Activated CD8-positive, alpha-beta T cell treated with anti-CD3 and anti-CD28 coated beads for 36 hours (primary cell): ENCODE results near the gene IKZF1. TPM values are rescaled to one million over a fixed set of nuclear protein-coding genes. Genes with fewer than 3 reads are reported as not detected.

Experiments used
- ATAC-seq: fragments of 200-7000 bp; cut with Tn5 transposase; one replicate; pipeline ENCODE4 v1.10.0; 2021; ENCODE audit warnings: mild to moderate bottlenecking, moderate library complexity
- CTCF ChIA-PET: fragments of 350-600 bp; sonication (Branson Sonifier 250); formaldehyde crosslinking; loops from one replicate; lab custom pipeline; 2021; ENCODE audit warnings: antibody characterized with exemption; lab: Charles Lee
- POLR2A ChIA-PET: fragments of 350-600 bp; sonication (Branson Sonifier 250); formaldehyde crosslinking; loops from one replicate; lab custom pipeline; 2021; ENCODE audit warnings: antibody characterized with exemption; lab: Charles Lee
- DNase-seq: peaks from one replicate; pipeline ENCODE4 v3.0.0-alpha.2; 2020
- H3K27ac Mint-ChIP-seq: one replicate; pipeline ENCODE4 v1.8.0; 2021; ENCODE audit warnings: mild to moderate bottlenecking, mixed read lengths
- H3K27me3 Mint-ChIP-seq: one replicate; pipeline ENCODE4 v1.8.0; 2021; ENCODE audit warnings: mixed read lengths
- H3K36me3 Mint-ChIP-seq: one replicate; pipeline ENCODE4 v1.8.0; 2021; ENCODE audit warnings: low read depth, mixed read lengths
- H3K4me1 Mint-ChIP-seq: one replicate; pipeline ENCODE4 v1.8.0; 2021; ENCODE audit warnings: low read depth, mixed read lengths
- H3K4me3 Mint-ChIP-seq: one replicate; pipeline ENCODE4 v1.8.0; 2021; ENCODE audit warnings: mild to moderate bottlenecking, moderate library complexity, mixed read lengths
- H3K9me3 Mint-ChIP-seq: one replicate; pipeline ENCODE4 v1.8.0; 2021; ENCODE audit warnings: mixed read lengths
- intact Hi-C: fragments of 100-400 bp; cut with micrococcal nuclease; formaldehyde crosslinking; loops from one replicate; pipeline ENCODE4 v1.10.0; 2022
- total RNA-seq, 2 experiments: library from RNA; stranded (reverse); gene quantifications; one replicate each; pipeline ENCODE4 v1.2.3, GENCODE V29; 2021
- TF ChIP-seq, protein P1 (sequence below): fragments of 200-600 bp; IDR thresholded peaks from one replicate; pipeline ENCODE4 v1.8.0; 2022; ENCODE audit warnings: antibody characterized with exemption, mild to moderate bottlenecking

The IKZF1 gene
- total RNA-seq, 2 experiments from 2014 or later: 277 to 295 TPM

GRCh38 chr7:50293509-50294179 lies 10.9 kb upstream of the IKZF1 start:
- H3K27me3 Mint-ChIP-seq: no peaks in the 10 kb centered on the region
- peak overlapping the region; percentile 25 for H3K27ac Mint-ChIP-seq
- intact Hi-C loops: no loop called here
- ATAC-seq (no peak), DNase-seq (no peak)
- CTCF ChIA-PET: interaction anchor here (0.7 to 5.4 kb wide), 3 partner anchors 20 to 75 kb away, joined by 3 to 24 read pairs (median 3); no protein-coding TSS in a partner anchor
- peaks cover 45% of the 10 kb centered on the region for H3K4me1 Mint-ChIP-seq
- H3K36me3 Mint-ChIP-seq: no peaks in the 10 kb centered on the region
- POLR2A ChIA-PET: interaction anchor here (0.8 to 2.0 kb wide), 6 partner anchors 10 to 88 kb away, joined by 3 to 12 read pairs (median 4); no protein-coding TSS in a partner anchor
- TF ChIP-seq, protein P1, sequence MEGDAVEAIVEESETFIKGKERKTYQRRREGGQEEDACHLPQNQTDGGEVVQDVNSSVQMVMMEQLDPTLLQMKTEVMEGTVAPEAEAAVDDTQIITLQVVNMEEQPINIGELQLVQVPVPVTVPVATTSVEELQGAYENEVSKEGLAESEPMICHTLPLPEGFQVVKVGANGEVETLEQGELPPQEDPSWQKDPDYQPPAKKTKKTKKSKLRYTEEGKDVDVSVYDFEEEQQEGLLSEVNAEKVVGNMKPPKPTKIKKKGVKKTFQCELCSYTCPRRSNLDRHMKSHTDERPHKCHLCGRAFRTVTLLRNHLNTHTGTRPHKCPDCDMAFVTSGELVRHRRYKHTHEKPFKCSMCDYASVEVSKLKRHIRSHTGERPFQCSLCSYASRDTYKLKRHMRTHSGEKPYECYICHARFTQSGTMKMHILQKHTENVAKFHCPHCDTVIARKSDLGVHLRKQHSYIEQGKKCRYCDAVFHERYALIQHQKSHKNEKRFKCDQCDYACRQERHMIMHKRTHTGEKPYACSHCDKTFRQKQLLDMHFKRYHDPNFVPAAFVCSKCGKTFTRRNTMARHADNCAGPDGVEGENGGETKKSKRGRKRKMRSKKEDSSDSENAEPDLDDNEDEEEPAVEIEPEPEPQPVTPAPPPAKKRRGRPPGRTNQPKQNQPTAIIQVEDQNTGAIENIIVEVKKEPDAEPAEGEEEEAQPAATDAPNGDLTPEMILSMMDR: no peak
- H3K9me3 Mint-ChIP-seq: no peaks in the 10 kb centered on the region
- H3K4me3 Mint-ChIP-seq: no peak overlapping the region

- CTCF ChIA-PET: interaction anchor here (1.0 to 5.4 kb wide), 5 partner anchors 21 to 123 kb away, joined by 3 to 24 read pairs (median 4); no protein-coding TSS in a partner anchor
- ATAC-seq: no peak
- TF ChIP-seq, protein P1: no peak
Observed at GRCh38 chr7:50295133-50295532, 9.4 kb upstream of the IKZF1 start.

GRCh38 chr7:50296799-50297198 lies 7.7 kb upstream of the IKZF1 start:
- TF ChIP-seq, protein P1: no peak
- Mint-ChIP-seq H3K27ac (no peak overlapping the region), H3K4me3 (no peak overlapping the region), H3K36me3 (no peaks in the 10 kb centered on the region), H3K9me3 (no peaks in the 10 kb centered on the region), H3K4me1 (peaks cover 63% of the 10 kb centered on the region), H3K27me3 (no peaks in the 10 kb centered on the region)
- CTCF ChIA-PET: interaction anchor here (1.1 to 1.4 kb wide), 3 partner anchors 70 to 121 kb away, joined by 3 to 5 read pairs (median 3); no protein-coding TSS in a partner anchor
- DNase-seq (no peak), ATAC-seq (no peak)
- POLR2A ChIA-PET: interaction anchor here (1.3 to 1.5 kb wide), 3 partner anchors 11 to 31 kb away, joined by 3 to 4 read pairs (median 4); no protein-coding TSS in a partner anchor
- intact Hi-C loops: no loop called here

More at GRCh38 chr7:50295133-50295532, 9.4 kb upstream of the IKZF1 start:
- POLR2A ChIA-PET: interaction anchor here (0.9 kb wide), 2 partner anchors 14 to 88 kb away, joined by 3 read pairs; no protein-coding TSS in a partner anchor
- Mint-ChIP-seq H3K4me3 (no peak overlapping the region), H3K27me3 (no peaks in the 10 kb centered on the region), H3K36me3 (no peaks in the 10 kb centered on the region), H3K4me1 (peaks cover 51% of the 10 kb centered on the region), H3K27ac (no peak overlapping the region), H3K9me3 (no peaks in the 10 kb centered on the region)
- intact Hi-C loops: no loop called here
- no peak for DNase-seq

DNA sequence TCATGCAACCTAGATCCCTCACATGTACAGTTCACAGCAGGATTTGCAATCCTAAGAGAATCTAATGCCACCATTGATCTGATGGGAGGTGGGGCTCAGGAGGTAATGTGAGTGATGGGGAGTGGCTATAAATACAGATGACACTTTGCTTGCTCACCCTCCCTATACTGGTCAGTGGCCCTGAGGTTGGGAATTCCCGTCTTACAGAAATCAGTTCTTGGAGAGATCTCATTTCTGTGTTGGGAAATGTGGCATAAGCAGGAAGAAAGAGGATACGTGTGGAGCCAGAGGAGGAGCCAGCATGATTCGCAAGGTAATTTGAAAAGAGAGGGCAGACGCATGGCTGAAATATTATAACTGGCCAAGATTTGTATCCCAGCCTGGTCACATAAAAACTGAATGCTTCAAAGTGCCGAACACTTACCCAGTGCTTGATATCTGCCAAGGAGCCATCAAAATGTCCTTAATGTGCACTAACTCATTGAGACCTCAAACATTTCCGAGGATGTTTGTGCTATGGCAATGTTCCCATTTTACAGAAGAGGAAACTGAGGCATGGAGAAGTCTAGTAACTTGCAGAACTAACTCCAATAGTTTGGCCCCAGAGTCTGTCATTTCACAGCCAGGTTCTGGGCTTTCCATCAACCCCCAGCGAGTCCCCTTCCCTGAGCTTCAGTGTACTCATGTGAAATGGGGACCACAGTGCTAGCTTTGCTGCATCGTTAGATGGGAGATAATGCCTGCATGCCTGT lies 5.5 kb upstream of the IKZF1 start:
- Mint-ChIP-seq H3K27ac (no peak overlapping the region), H3K4me3 (no peak overlapping the region), H3K36me3 (no peaks in the 10 kb centered on the region), H3K27me3 (no peaks in the 10 kb centered on the region), H3K4me1 (peaks cover 56% of the 10 kb centered on the region), H3K9me3 (no peaks in the 10 kb centered on the region)
- POLR2A ChIA-PET: interaction anchor here (0.9 to 1.8 kb wide), 6 partner anchors 10 to 92 kb away, joined by 3 to 4 read pairs (median 4); no protein-coding TSS in a partner anchor
- no peak for DNase-seq
- CTCF ChIA-PET: interaction anchor here (0.7 to 3.8 kb wide), 8 partner anchors 8 to 93 kb away, joined by 3 to 27 read pairs (median 4); no protein-coding TSS in a partner anchor
- TF ChIP-seq, protein P1: no peak
- ATAC-seq: no peak
- intact Hi-C loops: no loop called here
